CD8-positive, alpha-beta memory T cell (primary cell): ENCODE data around the gene WFDC9. TPM values are rescaled to one million over a fixed set of nuclear protein-coding genes. Genes with fewer than 3 reads are reported as not detected.
"Not testable (repeated sequence)": the region's sequence is repeated elsewhere in the genome, so short reads cannot be mapped to it uniquely, and the experiment has no call there.

Source experiments
- CTCF ChIA-PET: fragments of 350-600 bp; sonication (Branson Sonifier 250); formaldehyde crosslinking; loops from one replicate; lab custom pipeline; 2021; ENCODE audit warnings: antibody characterized with exemption; lab: Charles Lee
- POLR2A ChIA-PET: fragments of 350-600 bp; sonication (Branson Sonifier 250); formaldehyde crosslinking; loops from one replicate; lab custom pipeline; 2021; ENCODE audit warnings: antibody characterized with exemption; lab: Charles Lee
- DNase-seq, 5 donors: peaks; one replicate each; pipeline versions ENCODE4 v3.0.0 to v3.0.0-alpha.2; 2020 to 2022; ENCODE audit warnings: mixed read lengths in 1 of 5
- H3K27ac ChIP-seq: one replicate; pipeline ENCODE4 v1.7.0; 2013; ENCODE audit warnings: low read depth, mild to moderate bottlenecking, low read length, moderate library complexity
- H3K27me3 ChIP-seq: 2 replicates; pipeline ENCODE4 v1.7.0; 2013; ENCODE audit warnings: low read length, mild to moderate bottlenecking; ENCODE audit not compliant: insufficient read depth, poor library complexity, severe bottlenecking
- H3K36me3 ChIP-seq: 2 replicates; pipeline ENCODE4 v1.7.0; 2013; ENCODE audit warnings: mild to moderate bottlenecking, low read length, moderate library complexity; ENCODE audit not compliant: insufficient read depth
- H3K4me1 ChIP-seq: 2 replicates; pipeline ENCODE4 v1.7.0; 2013; ENCODE audit warnings: mild to moderate bottlenecking, low read length, moderate library complexity; ENCODE audit not compliant: insufficient read depth
- H3K4me3 ChIP-seq: 2 replicates; pipeline ENCODE4 v1.7.0; 2013; ENCODE audit warnings: mild to moderate bottlenecking, low read length
- H3K9me3 ChIP-seq: 2 replicates; pipeline ENCODE4 v1.7.0; 2013; ENCODE audit warnings: mild to moderate bottlenecking, low read length
- H3K27ac Mint-ChIP-seq, 8 donors: one replicate each; pipeline ENCODE4 v1.8.0; 2020 to 2021; ENCODE audit warnings: mixed read lengths in 8 of 8, mild to moderate bottlenecking in 6 of 8, inconsistent platforms in 3 of 8, moderate library complexity in 3 of 8
- H3K27me3 Mint-ChIP-seq, 2 donors: one replicate each; pipeline ENCODE4 v1.8.0; 2020 to 2021; ENCODE audit warnings: mixed read lengths in 2 of 2, mild to moderate bottlenecking in 1 of 2, moderate library complexity in 1 of 2
- H3K36me3 Mint-ChIP-seq, 3 donors: one replicate each; pipeline ENCODE4 v1.8.0; 2020 to 2021; ENCODE audit warnings: mixed read lengths in 3 of 3, inconsistent platforms in 1 of 3, mild to moderate bottlenecking in 1 of 3
- H3K4me1 Mint-ChIP-seq, 3 donors: one replicate each; pipeline ENCODE4 v1.8.0; 2020 to 2021; ENCODE audit warnings: mixed read lengths in 3 of 3, inconsistent platforms in 1 of 3, mild to moderate bottlenecking in 1 of 3
- H3K4me3 Mint-ChIP-seq, 7 donors: one replicate each; pipeline ENCODE4 v1.8.0; 2020 to 2021; ENCODE audit warnings: mixed read lengths in 7 of 7, mild to moderate bottlenecking in 6 of 7, moderate library complexity in 4 of 7, inconsistent platforms in 2 of 7
- H3K9me3 Mint-ChIP-seq, 5 donors: one replicate each; pipeline ENCODE4 v1.8.0; 2020 to 2022; ENCODE audit warnings: mixed read lengths in 5 of 5, mild to moderate bottlenecking in 3 of 5, moderate library complexity in 2 of 5, inconsistent platforms in 1 of 5
- polyA plus RNA-seq: library from polyadenylated mRNA; unstranded; fragments of 300-500 nt; fragmentation: Illumina TruSeq; gene quantifications from one replicate; pipeline ENCODE4 v1.2.3, GENCODE V29; 2021
- total RNA-seq, 2 experiments: library from RNA; stranded (reverse); gene quantifications; one replicate each; pipeline ENCODE4 v1.2.3, GENCODE V29; 2021

The WFDC9 gene
- total and polyA plus RNA-seq, 3 experiments from 2014 or later = not detected

DNA sequence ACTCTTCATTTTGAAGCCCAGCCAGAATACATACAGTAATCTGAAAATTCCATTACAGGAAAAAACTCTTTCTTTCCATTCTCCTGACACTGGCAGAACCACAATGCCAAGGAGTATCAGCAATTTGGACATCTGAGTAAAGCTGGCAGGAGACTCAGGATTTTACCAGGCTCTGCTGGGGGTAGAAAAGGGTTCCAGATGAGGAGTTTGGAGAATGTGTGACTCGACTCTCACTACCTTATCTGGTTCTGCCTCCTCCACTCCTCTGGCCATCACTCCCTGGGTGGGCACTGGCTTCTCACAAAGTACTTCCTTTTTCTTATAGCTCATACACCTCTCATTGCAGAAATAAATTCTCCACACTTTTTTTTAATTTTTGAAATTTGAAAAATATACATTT lies 41.4 kb downstream of the WFDC9 start:
- H3K36me3 ChIP-seq = no peaks in the 10 kb centered on the region
- no peak overlapping the region for H3K27ac Mint-ChIP-seq
- no peak overlapping the region for H3K4me3 ChIP-seq
- no peaks in the 10 kb centered on the region for H3K27me3 ChIP-seq
- H3K4me1 Mint-ChIP-seq = no peaks in the 10 kb centered on the region
- H3K27me3 Mint-ChIP-seq = peaks cover 10 to 24% of the 10 kb centered on the region in 2 donors
- H3K9me3 Mint-ChIP-seq = no peaks in the 10 kb centered on the region
- H3K9me3 ChIP-seq = no peaks in the 10 kb centered on the region
- CTCF ChIA-PET = no interaction called here
- POLR2A ChIA-PET = no interaction called here
- DNase-seq = no peak
- no peak overlapping the region for H3K4me3 Mint-ChIP-seq
- no peaks in the 10 kb centered on the region for H3K36me3 Mint-ChIP-seq
- no peak overlapping the region for H3K27ac ChIP-seq
- H3K4me1 ChIP-seq = no peaks in the 10 kb centered on the region

DNA sequence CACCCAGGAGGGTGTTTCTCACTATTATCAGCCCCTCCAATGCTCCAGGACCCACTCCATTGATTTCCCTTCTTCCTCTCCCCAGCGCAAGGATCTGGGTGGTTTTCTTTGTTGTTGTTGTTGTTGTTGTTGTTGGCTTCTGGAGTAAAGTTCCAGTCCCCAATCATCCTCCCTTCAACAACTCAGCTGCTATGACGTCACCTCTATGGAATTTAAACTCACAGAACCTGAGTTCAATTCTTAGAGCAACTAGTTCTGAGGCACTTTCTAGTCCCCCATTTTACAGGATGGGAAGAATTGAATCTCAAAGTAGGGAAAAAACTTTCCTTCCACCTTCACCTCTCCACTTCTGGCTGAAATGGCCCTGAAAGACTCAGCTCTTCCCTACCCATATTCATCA lies 42.3 kb downstream of the WFDC9 start:
- H3K27me3 ChIP-seq = no peaks in the 10 kb centered on the region
- H3K27me3 Mint-ChIP-seq = peaks cover 6 to 15% of the 10 kb centered on the region in 2 donors
- H3K9me3 Mint-ChIP-seq = no peaks in the 10 kb centered on the region
- no peak overlapping the region for H3K27ac ChIP-seq
- no peak overlapping the region for H3K27ac Mint-ChIP-seq
- no peak overlapping the region for H3K4me3 Mint-ChIP-seq
- H3K36me3 Mint-ChIP-seq = no peaks in the 10 kb centered on the region
- H3K4me1 ChIP-seq = no peaks in the 10 kb centered on the region
- ChIA-PET CTCF (no interaction called here), POLR2A (no interaction called here)
- H3K36me3 ChIP-seq = no peaks in the 10 kb centered on the region
- H3K4me1 Mint-ChIP-seq = no peaks in the 10 kb centered on the region
- H3K4me3 ChIP-seq = no peak overlapping the region
- no peak for DNase-seq
- H3K9me3 ChIP-seq = no peaks in the 10 kb centered on the region

- H3K27ac ChIP-seq, POLR2A ChIA-PET, CTCF ChIA-PET, H3K9me3 Mint-ChIP-seq, H3K27ac Mint-ChIP-seq, H3K4me3 Mint-ChIP-seq, H3K36me3 ChIP-seq, H3K27me3 ChIP-seq, H3K4me1 Mint-ChIP-seq, H3K27me3 Mint-ChIP-seq, DNase-seq, H3K4me1 ChIP-seq, H3K4me3 ChIP-seq, H3K36me3 Mint-ChIP-seq, H3K9me3 ChIP-seq: not testable (repeated sequence)
These were observed 45.1 kb downstream of the WFDC9 start for GRCh38 chr20:45585986-45586385.

GRCh38 chr20:45584294-45584693 lies 46.8 kb downstream of the WFDC9 start:
- peaks cover 3 to 20% of the 10 kb centered on the region in 2 donors for H3K27me3 Mint-ChIP-seq
- POLR2A ChIA-PET, H3K4me1 ChIP-seq, H3K9me3 ChIP-seq, CTCF ChIA-PET, H3K27ac Mint-ChIP-seq, H3K4me3 ChIP-seq, H3K36me3 Mint-ChIP-seq, H3K27me3 ChIP-seq, H3K36me3 ChIP-seq, H3K4me1 Mint-ChIP-seq, DNase-seq, H3K9me3 Mint-ChIP-seq, H3K27ac ChIP-seq, H3K4me3 Mint-ChIP-seq: not testable (repeated sequence)

GRCh38 chr20:45583502-45583901 lies 47.6 kb downstream of the WFDC9 start:
- Mint-ChIP-seq H3K4me1 (no peaks in the 10 kb centered on the region), H3K9me3 (no peaks in the 10 kb centered on the region), H3K36me3 (no peaks in the 10 kb centered on the region), H3K27ac (no peak overlapping the region), H3K4me3 (no peak overlapping the region), H3K27me3 (peaks cover 8 to 25% of the 10 kb centered on the region in 2 donors)
- Histone ChIP-seq H3K4me3 (no peak overlapping the region), H3K27me3 (no peaks in the 10 kb centered on the region), H3K36me3 (no peaks in the 10 kb centered on the region), H3K9me3 (no peaks in the 10 kb centered on the region), H3K27ac (no peak overlapping the region), H3K4me1 (no peaks in the 10 kb centered on the region)
- POLR2A ChIA-PET = no interaction called here
- no peak for DNase-seq
- CTCF ChIA-PET = no interaction called here

DNA sequence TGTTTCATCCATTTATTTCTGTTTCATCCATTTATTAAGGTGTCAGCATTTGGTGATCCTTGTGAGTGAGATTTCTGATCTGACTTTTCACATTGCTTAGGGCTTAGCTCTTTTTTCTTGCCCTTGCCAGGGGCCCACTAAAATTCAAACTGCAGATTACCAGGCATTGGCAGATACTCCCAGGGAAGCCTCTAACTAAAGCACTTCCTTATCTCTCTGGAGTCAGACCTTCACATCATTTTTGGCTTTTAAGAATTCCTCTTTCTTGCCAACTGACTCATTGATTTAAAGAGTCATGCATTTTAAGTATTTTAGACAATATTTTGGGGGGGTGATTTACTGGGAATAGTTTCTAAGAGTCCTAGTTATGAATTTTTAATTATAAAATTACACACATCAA lies 49.4 kb downstream of the WFDC9 start:
- no peaks in the 10 kb centered on the region for H3K36me3 ChIP-seq
- CTCF ChIA-PET = no interaction called here

GRCh38 chr20:45579184-45579583 lies 51.9 kb downstream of the WFDC9 start, which contains the start of gene WFDC8:
Gene WFDC8 (minus strand): TSS chr20:45579284. CDS start chr20:45579247, 37 bp downstream.
- DNase-seq = no peak
- H3K4me1 ChIP-seq = no peaks in the 10 kb centered on the region
- no peaks in the 10 kb centered on the region for H3K27me3 ChIP-seq
- no peak within 1 kb of the TSS for H3K4me3 Mint-ChIP-seq
- H3K27ac ChIP-seq = no peak within 1 kb of the TSS
- H3K9me3 ChIP-seq = no peaks in the 10 kb centered on the region
- no peaks in the 10 kb centered on the region for H3K4me1 Mint-ChIP-seq
- ChIA-PET CTCF (no interaction called here), POLR2A (no interaction called here)
- H3K36me3 Mint-ChIP-seq = no peaks in the 10 kb centered on the region
- no peaks in the 10 kb centered on the region for H3K36me3 ChIP-seq
- H3K27ac Mint-ChIP-seq = no peak within 1 kb of the TSS
- H3K4me3 ChIP-seq = no peak within 1 kb of the TSS
- peaks cover 5 to 27% of the 10 kb centered on the region in 2 donors for H3K27me3 Mint-ChIP-seq
- H3K9me3 Mint-ChIP-seq = no peaks in the 10 kb centered on the region

More for the DNA sequence above, 49.4 kb downstream of the WFDC9 start:
- H3K27ac Mint-ChIP-seq = peak overlapping the region in 1 of 8 donors; percentile 20
- Histone ChIP-seq H3K27me3 (no peaks in the 10 kb centered on the region), H3K4me3 (no peak overlapping the region), H3K4me1 (no peaks in the 10 kb centered on the region), H3K9me3 (no peaks in the 10 kb centered on the region), H3K27ac (no peak overlapping the region)
- H3K4me1 Mint-ChIP-seq = no peaks in the 10 kb centered on the region
- no peak for DNase-seq
- peaks cover 5 to 25% of the 10 kb centered on the region in 2 donors for H3K27me3 Mint-ChIP-seq
- H3K36me3 Mint-ChIP-seq = no peaks in the 10 kb centered on the region
- POLR2A ChIA-PET = no interaction called here
- H3K9me3 Mint-ChIP-seq = no peaks in the 10 kb centered on the region
- H3K4me3 Mint-ChIP-seq = no peak overlapping the region

DNA sequence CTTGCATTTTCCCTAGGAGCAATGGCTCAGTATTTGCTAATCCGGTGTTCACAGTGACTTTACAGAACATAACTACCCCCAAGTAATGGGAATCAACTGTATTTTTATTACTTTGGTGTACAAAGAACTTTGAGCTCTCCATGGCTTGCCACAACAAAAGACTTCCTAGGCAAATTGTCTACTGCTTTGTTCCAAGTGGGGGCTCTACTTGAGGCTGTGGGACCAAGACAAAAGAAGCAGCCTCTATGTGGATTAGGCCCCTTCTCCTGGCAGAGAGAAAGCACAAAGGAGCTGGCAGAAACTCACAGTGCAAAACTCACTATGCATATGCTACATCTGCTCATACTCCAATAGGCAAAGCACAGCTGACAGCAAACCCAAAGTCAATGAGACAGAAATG lies 52.9 kb downstream of the WFDC9 start:
- CTCF ChIA-PET = no interaction called here
- no peak overlapping the region for H3K4me3 ChIP-seq

GRCh38 chr20:45576995-45577394 lies 54.1 kb downstream of the WFDC9 start:
- H3K27me3 ChIP-seq = no peaks in the 10 kb centered on the region
- H3K4me1 ChIP-seq = no peaks in the 10 kb centered on the region
- H3K9me3 ChIP-seq = no peaks in the 10 kb centered on the region
- H3K4me3 ChIP-seq = no peak overlapping the region
- Mint-ChIP-seq H3K9me3 (no peaks in the 10 kb centered on the region), H3K4me1 (no peaks in the 10 kb centered on the region), H3K36me3 (no peaks in the 10 kb centered on the region), H3K4me3 (no peak overlapping the region), H3K27ac (no peak overlapping the region), H3K27me3 (peaks cover 5 to 34% of the 10 kb centered on the region in 2 donors)
- ChIA-PET CTCF (no interaction called here), POLR2A (no interaction called here)
- H3K27ac ChIP-seq = no peak overlapping the region
- no peak for DNase-seq
- no peaks in the 10 kb centered on the region for H3K36me3 ChIP-seq

More for the DNA sequence above, 52.9 kb downstream of the WFDC9 start:
- no peaks in the 10 kb centered on the region for H3K36me3 ChIP-seq
- H3K4me3 Mint-ChIP-seq = no peak overlapping the region
- peaks cover 5 to 31% of the 10 kb centered on the region in 2 donors for H3K27me3 Mint-ChIP-seq
- H3K36me3 Mint-ChIP-seq = no peaks in the 10 kb centered on the region
- H3K9me3 Mint-ChIP-seq = no peaks in the 10 kb centered on the region
- no peak overlapping the region for H3K27ac Mint-ChIP-seq
- H3K9me3 ChIP-seq = no peaks in the 10 kb centered on the region
- H3K4me1 ChIP-seq = no peaks in the 10 kb centered on the region
- POLR2A ChIA-PET = no interaction called here
- no peak overlapping the region for H3K27ac ChIP-seq
- no peak for DNase-seq
- no peaks in the 10 kb centered on the region for H3K4me1 Mint-ChIP-seq
- no peaks in the 10 kb centered on the region for H3K27me3 ChIP-seq
